Endothelial cell of umbilical vein (primary cell): ENCODE measurements around the gene KRTAP10-8.

Experiments
- GATA2 ChIP-seq: IDR thresholded peaks from 2 replicates; pipeline ENCODE4 v1.7.0; 2011; ENCODE audit warnings: low read depth, mild to moderate bottlenecking, moderate library complexity, mixed read lengths, low read length; ENCODE audit not compliant: insufficient read length, insufficient read depth
- JUN ChIP-seq: IDR thresholded peaks from 2 replicates; pipeline ENCODE4 v1.6.1; 2011; ENCODE audit warnings: borderline replicate concordance, low read depth; ENCODE audit not compliant: insufficient read length, insufficient read depth
- POLR2A ChIP-seq: IDR thresholded peaks from 2 replicates; pipeline ENCODE4 v1.6.1; 2012; ENCODE audit warnings: low read depth, mild to moderate bottlenecking, control low read depth, low read length
- TF ChIP-seq, protein P1 (sequence below), 2 donors: IDR thresholded peaks; 1 replicate in 1 of 2; 2 replicates in 1 of 2; pipeline ENCODE4 v1.5.1; 2011; ENCODE audit warnings: low read length in 2 of 2, mild to moderate bottlenecking in 2 of 2, moderate library complexity in 2 of 2, control low read depth in 1 of 2, inconsistent platforms in 1 of 2, low read depth in 1 of 2; ENCODE audit not compliant: insufficient read depth in 1 of 2; ENCODE audit errors: extremely low read depth in 1 of 2

DNA sequence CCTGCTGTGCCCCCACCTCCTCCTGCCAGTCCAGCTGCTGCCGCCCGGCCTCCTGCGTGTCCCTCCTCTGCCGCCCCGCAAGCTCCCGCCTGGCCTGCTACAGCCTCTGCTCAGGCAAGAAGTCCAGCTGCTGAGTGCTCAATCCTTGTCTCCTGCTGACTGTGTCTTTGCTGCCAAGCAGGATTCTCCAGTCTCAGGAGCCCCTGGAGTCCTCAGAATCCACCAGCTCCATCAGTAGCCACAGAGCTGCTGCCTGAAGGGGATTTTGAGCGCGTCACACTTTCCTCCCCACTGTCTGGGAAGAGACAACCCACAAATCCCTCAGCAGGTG, 35.3 kb downstream of the KRTAP10-8 start:
- TF ChIP-seq, protein P1, sequence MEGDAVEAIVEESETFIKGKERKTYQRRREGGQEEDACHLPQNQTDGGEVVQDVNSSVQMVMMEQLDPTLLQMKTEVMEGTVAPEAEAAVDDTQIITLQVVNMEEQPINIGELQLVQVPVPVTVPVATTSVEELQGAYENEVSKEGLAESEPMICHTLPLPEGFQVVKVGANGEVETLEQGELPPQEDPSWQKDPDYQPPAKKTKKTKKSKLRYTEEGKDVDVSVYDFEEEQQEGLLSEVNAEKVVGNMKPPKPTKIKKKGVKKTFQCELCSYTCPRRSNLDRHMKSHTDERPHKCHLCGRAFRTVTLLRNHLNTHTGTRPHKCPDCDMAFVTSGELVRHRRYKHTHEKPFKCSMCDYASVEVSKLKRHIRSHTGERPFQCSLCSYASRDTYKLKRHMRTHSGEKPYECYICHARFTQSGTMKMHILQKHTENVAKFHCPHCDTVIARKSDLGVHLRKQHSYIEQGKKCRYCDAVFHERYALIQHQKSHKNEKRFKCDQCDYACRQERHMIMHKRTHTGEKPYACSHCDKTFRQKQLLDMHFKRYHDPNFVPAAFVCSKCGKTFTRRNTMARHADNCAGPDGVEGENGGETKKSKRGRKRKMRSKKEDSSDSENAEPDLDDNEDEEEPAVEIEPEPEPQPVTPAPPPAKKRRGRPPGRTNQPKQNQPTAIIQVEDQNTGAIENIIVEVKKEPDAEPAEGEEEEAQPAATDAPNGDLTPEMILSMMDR (IDR thresholded peaks at IDR 0.05; ENCODE audit: extremely low read depth in 1 of 2, insufficient read depth in 1 of 2, low read depth in 1 of 2, low read length in 2 of 2), result no peak
- TF ChIP-seq GATA2 (no peak), JUN (no peak), POLR2A (no peak)
